PC-9 (cell line): ENCODE results near the gene ZNF711. TPM values are rescaled to one million over a fixed set of nuclear protein-coding genes. Genes with fewer than 3 reads are reported as not detected.

Experiments
- total RNA-seq: library from RNA; stranded (reverse); gene quantifications from 2 replicates; pipeline ENCODE4 v1.2.3, GENCODE V29; 2021

The ZNF711 gene
- total RNA-seq, 1 experiment from 2014 or later, result not detected

Other genes starting within 250 kb of the ZNF711 start
- 14.8 and 21.7 TPM in 2 replicates for gene APOOL, start 240.1 kb upstream of the ZNF711 start, total RNA-seq
- gene SATL1, start 212 bp upstream of the ZNF711 start, total RNA-seq, result not detected in 2 replicates
- gene POF1B, start 135.7 kb downstream of the ZNF711 start, total RNA-seq, result 0.28 and 0.61 TPM in 2 replicates